H7 (cell line): ENCODE results near the gene GRIN1. TPM values are rescaled to one million over a fixed set of nuclear protein-coding genes. Genes with fewer than 3 reads are reported as not detected.

Source experiments
- DNase-seq: peaks from one replicate; pipeline ENCODE4 v3.0.0; 2012
- H3K27me3 ChIP-seq: 2 replicates; pipeline ENCODE4 v1.6.0; 2011; ENCODE audit warnings: mild to moderate bottlenecking, low read length; ENCODE audit not compliant: control insufficient read depth, insufficient read depth
- H3K36me3 ChIP-seq: replicated peaks from 2 replicates; pipeline ENCODE4 v1.5.1; 2011; ENCODE audit warnings: low read length; ENCODE audit not compliant: control insufficient read depth, insufficient read depth
- H3K4me3 ChIP-seq: 2 replicates; pipeline ENCODE4 v1.5.1; 2011; ENCODE audit warnings: low read depth, mild to moderate bottlenecking, control low read depth, low read length, moderate library complexity; ENCODE audit not compliant: insufficient read depth
- total RNA-seq: library from RNA; depleted of rRNA; stranded (reverse); fragments of >200 nt; shearing (Covaris generic); gene quantifications from 2 replicates; pipeline ENCODE4 v1.2.3, GENCODE V29; 2014

The GRIN1 gene
- total RNA-seq, 1 experiment from 2014 or later: 0.52 TPM

- Histone ChIP-seq H3K4me3 (peak overlapping the region; percentile 22), H3K36me3 (no peaks in the 10 kb centered on the region), H3K27me3 (peaks cover 68% of the 10 kb centered on the region)
- peak; percentile 90 for DNase-seq
These were observed 29.0 kb downstream of the GRIN1 start for GRCh38 chr9:137167747-137168572.

- H3K27me3 ChIP-seq: peaks cover 63% of the 10 kb centered on the region
- DNase-seq: no peak
- no peaks in the 10 kb centered on the region for H3K36me3 ChIP-seq
- peak overlapping the region; percentile 50 for H3K4me3 ChIP-seq
These were observed 29.6 kb downstream of the GRIN1 start for GRCh38 chr9:137168573-137168903.

GRCh38 chr9:137168904-137169856 lies 30.2 kb downstream of the GRIN1 start:
- Histone ChIP-seq H3K36me3 (no peaks in the 10 kb centered on the region), H3K27me3 (peaks cover 58% of the 10 kb centered on the region), H3K4me3 (peak overlapping the region; percentile 50)
- peak; percentile 98 for DNase-seq

GRCh38 chr9:137169896-137170358 lies 31.0 kb downstream of the GRIN1 start, which contains the start of gene LRRC26:
Gene LRRC26, minus strand, starts transcription at chr9:137170051. Its CDS starts 108 bp downstream, at chr9:137169943.
- Histone ChIP-seq H3K27me3 (peaks cover 53% of the 10 kb centered on the region), H3K36me3 (no peaks in the 10 kb centered on the region), H3K4me3 (peak within 1 kb of the TSS; percentile 50)
- DNase-seq: no peak

- DNase-seq: peak; percentile 76
- Histone ChIP-seq H3K36me3 (no peaks in the 10 kb centered on the region), H3K27me3 (peaks cover 51% of the 10 kb centered on the region), H3K4me3 (no peak overlapping the region)
These were observed 31.7 kb downstream of the GRIN1 start for GRCh38 chr9:137170486-137171148.

- no peaks in the 10 kb centered on the region for H3K36me3 ChIP-seq
- peak; percentile 76 for DNase-seq
- no peak overlapping the region for H3K4me3 ChIP-seq
- peaks cover 46% of the 10 kb centered on the region for H3K27me3 ChIP-seq
These were observed 32.4 kb downstream of the GRIN1 start for GRCh38 chr9:137171149-137171900.

GRCh38 chr9:137172901-137173795 lies 34.2 kb downstream of the GRIN1 start:
- Histone ChIP-seq H3K27me3 (peaks cover 29% of the 10 kb centered on the region), H3K36me3 (no peaks in the 10 kb centered on the region), H3K4me3 (no peak overlapping the region)
- DNase-seq: peak; percentile 72

- peaks cover 20% of the 10 kb centered on the region for H3K27me3 ChIP-seq
- H3K4me3 ChIP-seq: no peak overlapping the region
- peak; percentile 64 for DNase-seq
- H3K36me3 ChIP-seq: no peaks in the 10 kb centered on the region
These were observed 35.1 kb downstream of the GRIN1 start for GRCh38 chr9:137173796-137174664.

GRCh38 chr9:137174722-137175293 lies 35.9 kb downstream of the GRIN1 start:
- Histone ChIP-seq H3K4me3 (no peak overlapping the region), H3K36me3 (no peaks in the 10 kb centered on the region; the same call in 1 of the 2 replicates), H3K27me3 (peaks cover 12% of the 10 kb centered on the region)
- peak; percentile 93 for DNase-seq

- peak; percentile 96 for DNase-seq
- H3K4me3 ChIP-seq: no peak overlapping the region
- H3K27me3 ChIP-seq: peaks cover 6% of the 10 kb centered on the region
These were observed 36.5 kb downstream of the GRIN1 start for GRCh38 chr9:137175345-137175961.

GRCh38 chr9:137176302-137177182 lies 37.6 kb downstream of the GRIN1 start:
- DNase-seq: peak; percentile 93
- no peaks in the 10 kb centered on the region for H3K27me3 ChIP-seq
- H3K4me3 ChIP-seq: no peak overlapping the region
- H3K36me3 ChIP-seq: peaks cover 3% of the 10 kb centered on the region

More at GRCh38 chr9:137175345-137175961, 36.5 kb downstream of the GRIN1 start:
- H3K36me3 ChIP-seq: peaks cover 3% of the 10 kb centered on the region
